Inflammatory macrophage treated with lipopolysaccharide for 4 hours (primary cell): ENCODE data around the gene TSPAN16.
A peak's percentile ranks its signal among the peaks of the same experiment; 100 is the strongest.
"Not testable (repeated sequence)": the region's sequence is repeated elsewhere in the genome, so short reads cannot be mapped to it uniquely, and the experiment has no call there.

Experiments
- DNase-seq: peaks from one replicate; pipeline ENCODE4 v3.0.0-alpha.2; 2020

Gene TSPAN16

GRCh38 chr19:11321191-11322126 lies 25.5 kb downstream of the TSPAN16 start:
- DNase-seq = no peak

GRCh38 chr19:11322269-11323024 lies 26.5 kb downstream of the TSPAN16 start:
- DNase-seq = peak; percentile 57

- DNase-seq = no peak
Observed at GRCh38 chr19:11323601-11324078, 27.7 kb downstream of the TSPAN16 start.

GRCh38 chr19:11324079-11324661 lies 28.2 kb downstream of the TSPAN16 start:
- peak; percentile 85 for DNase-seq

- no peak for DNase-seq
Observed at GRCh38 chr19:11324748-11325389, 28.9 kb downstream of the TSPAN16 start.

GRCh38 chr19:11325544-11325943 lies 29.6 kb downstream of the TSPAN16 start:
- DNase-seq = no peak

GRCh38 chr19:11330127-11330526 lies 34.2 kb downstream of the TSPAN16 start:
- no peak for DNase-seq

GRCh38 chr19:11331502-11331901 lies 35.5 kb downstream of the TSPAN16 start:
- no peak for DNase-seq

GRCh38 chr19:11332822-11333221 lies 36.9 kb downstream of the TSPAN16 start:
- no peak for DNase-seq

- not testable (repeated sequence) for DNase-seq
Observed at GRCh38 chr19:11333838-11334237, 37.9 kb downstream of the TSPAN16 start.

GRCh38 chr19:11335449-11336146 lies 39.6 kb downstream of the TSPAN16 start:
- DNase-seq = no peak

- peak; percentile 16 for DNase-seq
Observed at GRCh38 chr19:11337080-11337479, 41.1 kb downstream of the TSPAN16 start.

GRCh38 chr19:11338121-11338520 lies 42.2 kb downstream of the TSPAN16 start:
- no peak for DNase-seq

GRCh38 chr19:11338569-11339253 lies 42.8 kb downstream of the TSPAN16 start:
- peak; percentile 11 for DNase-seq

GRCh38 chr19:11339254-11340098 lies 43.5 kb downstream of the TSPAN16 start, which contains the start of gene RAB3D:
Gene RAB3D (minus strand): TSS chr19:11339657. CDS start chr19:11337399, 2,258 bp downstream.
- peak; percentile 87 for DNase-seq

GRCh38 chr19:11340099-11340467 lies 44.1 kb downstream of the TSPAN16 start:
- DNase-seq = not testable (repeated sequence)

- DNase-seq = no peak
Observed at GRCh38 chr19:11342429-11342828, 46.5 kb downstream of the TSPAN16 start.

GRCh38 chr19:11345122-11345803 lies 49.3 kb downstream of the TSPAN16 start:
- no peak for DNase-seq

- peak; percentile 100 for DNase-seq
Observed at GRCh38 chr19:11346104-11346940, 50.4 kb downstream of the TSPAN16 start, which contains the start of the genes CCDC159 and TMEM205. Gene CCDC159 (plus strand): TSS chr19:11346519. CDS start chr19:11346607, 88 bp downstream. Gene TMEM205 (minus strand): TSS chr19:11346268. CDS start chr19:11345619, 649 bp downstream.
